DND-41 (cell line): ENCODE data around the gene TMEM186.

Source experiments
- ATAC-seq: fragments of 200-7000 bp; cut with Tn5 transposase; 3 replicates; pipeline ENCODE4 v1.9.1; 2021; ENCODE audit warnings: low read depth; ENCODE audit not compliant: insufficient read depth
- DNase-seq: peaks from one replicate; pipeline ENCODE4 v3.0.0-alpha.2; 2020
- H2AFZ ChIP-seq: 2 replicates; pipeline ENCODE4 v1.6.0; 2012; ENCODE audit warnings: low read depth, low read length
- H3K27ac ChIP-seq: 2 replicates; pipeline ENCODE4 v1.5.1; 2012; ENCODE audit warnings: low read length, inconsistent platforms
- H3K27me3 ChIP-seq: fragments of 200-600 bp; sonication (generic); 2 replicates; pipeline ENCODE4 v1.6.0; 2012; ENCODE audit warnings: low read length, mild to moderate bottlenecking, inconsistent platforms; ENCODE audit not compliant: insufficient read depth, poor library complexity
- H3K36me3 ChIP-seq: 2 replicates; pipeline ENCODE4 v1.5.1; 2012; ENCODE audit warnings: low read length, inconsistent platforms; ENCODE audit not compliant: insufficient read depth
- H3K4me1 ChIP-seq: 2 replicates; pipeline ENCODE4 v1.5.1; 2012; ENCODE audit warnings: mild to moderate bottlenecking, low read length; ENCODE audit not compliant: insufficient read depth
- H3K4me2 ChIP-seq: 2 replicates; pipeline ENCODE4 v1.6.0; 2012; ENCODE audit warnings: mild to moderate bottlenecking, moderate library complexity, low read length, inconsistent platforms; ENCODE audit not compliant: insufficient read depth
- H3K4me3 ChIP-seq, 2 experiments: fragments of 200-600 bp in 1 of 2; shearing (Covaris generic) in 1 of 2; 2 replicates each; pipeline ENCODE4 v1.5.1; 2012 to 2016; ENCODE audit warnings: inconsistent platforms in 2 of 2, low read length in 2 of 2, mild to moderate bottlenecking in 2 of 2, low read depth in 1 of 2, moderate library complexity in 1 of 2
- H3K79me2 ChIP-seq: 2 replicates; pipeline ENCODE4 v1.6.0; 2012; ENCODE audit warnings: low read length, inconsistent platforms; ENCODE audit not compliant: insufficient read depth
- H3K9ac ChIP-seq: 2 replicates; pipeline ENCODE4 v1.6.0; 2012; ENCODE audit warnings: low read depth, mild to moderate bottlenecking, inconsistent platforms, low read length, moderate library complexity
- H3K9me3 ChIP-seq: 2 replicates; pipeline ENCODE4 v1.5.1; 2012; ENCODE audit warnings: low read length, moderate library complexity, mild to moderate bottlenecking, inconsistent platforms; ENCODE audit not compliant: insufficient read depth, severe bottlenecking
- H4K20me1 ChIP-seq: 2 replicates; pipeline ENCODE4 v1.6.0; 2012; ENCODE audit warnings: low read length; ENCODE audit not compliant: insufficient read depth
- EZH2 ChIP-seq: IDR thresholded peaks from 3 replicates; pipeline ENCODE4 v1.6.1; 2012; ENCODE audit warnings: borderline replicate concordance, low read depth, mild to moderate bottlenecking, moderate library complexity, low read length, inconsistent platforms; ENCODE audit not compliant: severe bottlenecking
- TF ChIP-seq, protein P1 (sequence below): IDR thresholded peaks from 2 replicates; pipeline ENCODE4 v1.5.1; 2012; ENCODE audit warnings: borderline replicate concordance, low read length, moderate library complexity, mild to moderate bottlenecking; ENCODE audit not compliant: poor library complexity, severe bottlenecking; ENCODE audit errors: extremely low read depth

The TMEM186 gene

DNA sequence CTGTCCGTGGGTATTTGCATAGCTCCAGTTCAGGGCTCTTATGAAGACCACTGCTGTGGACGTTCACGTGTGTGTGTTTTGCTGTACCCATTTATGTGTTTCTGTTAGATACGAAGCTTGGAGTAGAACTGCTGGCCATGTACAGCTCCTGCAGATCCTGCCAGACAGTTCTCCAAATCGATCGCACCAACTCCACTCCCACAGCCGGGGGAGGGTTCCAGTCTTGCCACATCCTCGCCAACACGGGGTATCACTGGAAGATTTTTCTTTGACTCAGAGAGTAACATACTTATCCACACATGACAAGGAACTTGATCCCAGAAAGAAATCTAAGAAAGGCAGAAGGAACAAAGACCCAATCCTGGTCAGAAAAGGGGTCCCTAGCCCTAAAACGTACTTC is 37.4 kb downstream of the TMEM186 start:
- no peaks in the 10 kb centered on the region for H3K4me1 ChIP-seq
- H4K20me1 ChIP-seq: no peaks in the 10 kb centered on the region

DNA sequence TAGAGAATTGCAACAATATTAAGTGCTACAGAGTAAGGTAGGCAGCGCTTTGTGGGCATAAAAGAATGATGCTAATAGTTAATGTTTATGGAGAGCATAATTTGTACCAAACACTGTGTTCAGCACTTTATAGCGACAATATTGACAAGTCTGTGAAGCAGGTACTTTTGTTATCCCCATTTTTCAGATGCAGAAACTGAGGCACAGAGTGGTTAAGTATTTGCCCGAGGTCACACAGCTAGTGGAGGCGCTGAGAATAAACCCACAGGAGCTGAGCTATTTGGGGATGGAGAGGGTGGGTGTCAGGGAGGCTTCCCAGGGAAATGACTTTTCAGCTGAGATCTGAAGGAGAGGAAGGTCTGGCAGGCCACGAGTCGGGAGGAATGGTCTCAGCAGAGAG is 39.4 kb downstream of the TMEM186 start:
- H3K36me3 ChIP-seq: no peaks in the 10 kb centered on the region
- H3K4me2 ChIP-seq: no peak overlapping the region
- ATAC-seq (no peak), DNase-seq (no peak)
- no peaks in the 10 kb centered on the region for H3K79me2 ChIP-seq
- no peaks in the 10 kb centered on the region for H3K9me3 ChIP-seq
- no peak overlapping the region for H2AFZ ChIP-seq
- no peak overlapping the region for H3K27ac ChIP-seq
- H3K27me3 ChIP-seq: no peaks in the 10 kb centered on the region
- no peak for TF ChIP-seq EZH2
- TF ChIP-seq, protein P1, sequence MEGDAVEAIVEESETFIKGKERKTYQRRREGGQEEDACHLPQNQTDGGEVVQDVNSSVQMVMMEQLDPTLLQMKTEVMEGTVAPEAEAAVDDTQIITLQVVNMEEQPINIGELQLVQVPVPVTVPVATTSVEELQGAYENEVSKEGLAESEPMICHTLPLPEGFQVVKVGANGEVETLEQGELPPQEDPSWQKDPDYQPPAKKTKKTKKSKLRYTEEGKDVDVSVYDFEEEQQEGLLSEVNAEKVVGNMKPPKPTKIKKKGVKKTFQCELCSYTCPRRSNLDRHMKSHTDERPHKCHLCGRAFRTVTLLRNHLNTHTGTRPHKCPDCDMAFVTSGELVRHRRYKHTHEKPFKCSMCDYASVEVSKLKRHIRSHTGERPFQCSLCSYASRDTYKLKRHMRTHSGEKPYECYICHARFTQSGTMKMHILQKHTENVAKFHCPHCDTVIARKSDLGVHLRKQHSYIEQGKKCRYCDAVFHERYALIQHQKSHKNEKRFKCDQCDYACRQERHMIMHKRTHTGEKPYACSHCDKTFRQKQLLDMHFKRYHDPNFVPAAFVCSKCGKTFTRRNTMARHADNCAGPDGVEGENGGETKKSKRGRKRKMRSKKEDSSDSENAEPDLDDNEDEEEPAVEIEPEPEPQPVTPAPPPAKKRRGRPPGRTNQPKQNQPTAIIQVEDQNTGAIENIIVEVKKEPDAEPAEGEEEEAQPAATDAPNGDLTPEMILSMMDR: no peak
- H3K9ac ChIP-seq: no peak overlapping the region
- no peaks in the 10 kb centered on the region for H3K4me1 ChIP-seq
- H3K4me3 ChIP-seq: no peak overlapping the region
- H4K20me1 ChIP-seq: no peaks in the 10 kb centered on the region

More for the DNA sequence above, 37.4 kb downstream of the TMEM186 start:
- Histone ChIP-seq H3K9ac (no peak overlapping the region), H2AFZ (no peak overlapping the region), H3K27me3 (no peaks in the 10 kb centered on the region), H3K4me2 (no peak overlapping the region), H3K79me2 (no peaks in the 10 kb centered on the region), H3K9me3 (no peaks in the 10 kb centered on the region), H3K4me3 (no peak overlapping the region), H3K27ac (no peak overlapping the region), H3K36me3 (0 out of 2 replicates have a peak, but pooled peaks cover 3% of the 10 kb centered on the region)
- TF ChIP-seq, protein P1: no peak
- no peak for TF ChIP-seq EZH2
- no peak for ATAC-seq
- DNase-seq: no peak

DNA sequence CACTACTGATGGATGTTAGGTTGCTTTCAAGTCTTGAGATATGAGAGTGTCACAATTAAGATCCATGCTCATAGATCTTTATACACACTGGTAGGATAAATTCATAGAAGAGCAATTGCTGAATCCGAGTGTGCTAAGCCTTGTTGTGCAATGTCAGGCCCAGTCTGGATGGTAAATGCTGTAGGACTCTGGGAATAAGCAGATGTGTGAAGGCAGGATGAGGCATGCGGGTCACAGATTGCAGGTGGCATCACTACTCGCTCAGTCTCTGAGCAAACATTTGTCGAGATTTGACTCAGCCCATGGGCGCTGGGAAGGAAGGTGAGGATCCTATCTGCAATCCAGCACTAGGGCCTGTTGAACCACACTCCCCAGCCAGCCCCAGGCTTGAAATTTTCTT is 40.7 kb downstream of the TMEM186 start:
- DNase-seq: no peak
- Histone ChIP-seq H2AFZ (no peak overlapping the region), H3K9ac (no peak overlapping the region), H3K79me2 (no peaks in the 10 kb centered on the region), H3K36me3 (0 out of 2 replicates have a peak, but pooled peaks cover 2% of the 10 kb centered on the region), H3K27ac (no peak overlapping the region), H3K9me3 (no peaks in the 10 kb centered on the region), H3K27me3 (no peaks in the 10 kb centered on the region), H4K20me1 (no peaks in the 10 kb centered on the region), H3K4me3 (no peak overlapping the region), H3K4me1 (no peaks in the 10 kb centered on the region), H3K4me2 (no peak overlapping the region)
- no peak for TF ChIP-seq EZH2
- TF ChIP-seq, protein P1: no peak
- no peak for ATAC-seq
